HG03439 (cell line): ENCODE data around the gene TRERF1.
A peak's percentile ranks its signal among the peaks of the same experiment; 100 is the strongest.
"Not testable (repeated sequence)": the region's sequence is repeated elsewhere in the genome, so short reads cannot be mapped to it uniquely, and the experiment has no call there.

ENCODE experiments used
- ATAC-seq: cut with Tn5 transposase; IDR thresholded peaks from one replicate; pipeline ENCODE4 v1.9.1; 2021; ENCODE audit warnings: mild to moderate bottlenecking, moderate library complexity; ENCODE audit not compliant: unreplicated experiment

The TRERF1 gene

GRCh38 chr6:42344756-42345155 lies 107.0 kb downstream of the TRERF1 start:
- ATAC-seq = no peak

DNA sequence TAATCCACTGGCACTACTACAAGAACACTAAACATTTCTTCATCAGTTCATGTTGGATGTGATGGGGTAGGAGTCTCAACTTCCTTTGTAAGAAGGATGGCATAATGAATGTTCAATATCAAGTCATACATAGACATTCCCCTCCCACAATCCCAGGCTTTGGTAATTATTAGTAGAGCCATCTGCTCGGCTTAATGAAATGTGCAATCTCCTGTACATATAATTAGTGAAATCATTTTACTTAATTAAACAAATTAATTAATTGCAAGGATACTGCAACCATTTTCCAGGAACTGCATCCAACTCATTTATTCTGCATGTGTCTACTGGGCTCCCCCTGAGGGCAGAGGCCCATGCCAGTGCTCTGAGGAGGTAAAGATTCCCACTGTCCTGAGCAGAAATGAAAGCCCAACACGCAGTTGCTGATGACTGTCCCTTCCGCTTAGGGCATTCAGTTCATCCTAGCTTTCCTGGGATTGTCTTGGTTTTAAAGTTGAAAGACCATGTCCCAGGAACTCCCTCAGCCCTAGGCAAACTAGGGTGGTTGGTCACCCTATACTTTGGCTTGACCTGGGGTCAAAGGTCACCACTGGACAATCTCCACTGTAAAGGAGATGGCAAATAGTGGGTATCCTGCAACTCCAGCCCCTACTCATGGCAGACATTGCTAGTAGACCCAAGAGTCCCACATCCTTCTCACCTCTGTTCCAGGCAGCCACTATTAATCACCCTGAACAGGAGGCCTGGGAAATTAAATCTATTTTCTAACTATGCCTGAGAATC lies 109.8 kb downstream of the TRERF1 start:
- ATAC-seq = no peak

DNA sequence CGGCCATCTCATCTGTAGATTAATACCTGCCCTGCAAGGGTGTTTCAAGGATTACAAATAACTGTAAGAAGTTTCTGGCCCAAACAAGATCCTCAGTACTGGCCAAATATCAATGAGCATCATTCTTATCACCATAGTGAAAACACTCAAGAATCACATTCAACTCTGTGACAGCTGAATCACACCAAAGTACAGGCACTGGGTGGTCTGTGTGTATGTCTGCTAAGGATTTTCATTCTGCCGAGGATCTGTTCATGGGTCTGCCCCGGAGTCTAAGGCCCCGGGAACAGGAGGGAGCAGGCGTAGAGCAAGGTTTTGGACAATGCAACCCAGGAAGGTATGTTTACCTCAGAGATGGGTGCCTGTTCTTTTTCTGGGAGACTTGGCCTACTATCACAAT lies 110.5 kb downstream of the TRERF1 start:
- no peak for ATAC-seq

DNA sequence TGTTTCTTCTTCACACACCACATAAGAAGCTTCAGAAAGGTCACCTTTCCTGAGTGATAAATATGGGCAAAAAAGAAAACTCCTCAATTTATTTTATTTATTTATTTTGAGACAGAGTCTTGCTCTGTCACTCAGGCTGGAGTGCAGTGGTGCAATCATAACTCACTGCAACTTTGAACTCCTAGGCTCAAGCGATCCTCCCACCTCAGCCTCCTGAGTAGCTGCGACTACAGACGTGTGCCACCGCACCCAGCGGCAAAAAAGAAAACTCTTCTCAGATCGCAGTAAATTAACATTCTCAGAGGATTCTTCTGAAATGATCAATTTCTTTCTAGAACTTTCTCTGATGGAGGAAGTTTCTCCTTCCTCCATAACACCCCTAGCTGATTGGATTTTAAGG lies 111.2 kb downstream of the TRERF1 start:
- no peak for ATAC-seq

DNA sequence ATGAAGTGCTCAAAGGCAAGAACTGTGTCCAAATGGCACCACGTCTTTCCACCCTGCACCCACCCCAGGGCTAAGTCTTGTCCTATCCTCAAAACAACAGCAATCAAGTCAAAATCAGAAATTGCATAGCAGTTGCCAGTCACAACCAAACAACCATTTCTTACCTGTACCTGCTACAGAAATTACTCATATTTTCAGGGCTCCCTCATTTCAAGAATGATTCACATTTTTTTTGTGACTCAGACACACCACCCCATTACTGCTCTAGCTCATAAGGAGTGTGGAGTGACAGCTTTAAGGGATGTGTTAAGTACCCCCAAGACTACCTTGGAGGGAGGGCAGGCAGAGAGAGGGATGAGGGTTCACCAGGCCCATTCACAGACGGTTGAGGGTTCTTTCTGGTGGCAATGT lies 111.7 kb downstream of the TRERF1 start:
- ATAC-seq = peak; percentile 87

DNA sequence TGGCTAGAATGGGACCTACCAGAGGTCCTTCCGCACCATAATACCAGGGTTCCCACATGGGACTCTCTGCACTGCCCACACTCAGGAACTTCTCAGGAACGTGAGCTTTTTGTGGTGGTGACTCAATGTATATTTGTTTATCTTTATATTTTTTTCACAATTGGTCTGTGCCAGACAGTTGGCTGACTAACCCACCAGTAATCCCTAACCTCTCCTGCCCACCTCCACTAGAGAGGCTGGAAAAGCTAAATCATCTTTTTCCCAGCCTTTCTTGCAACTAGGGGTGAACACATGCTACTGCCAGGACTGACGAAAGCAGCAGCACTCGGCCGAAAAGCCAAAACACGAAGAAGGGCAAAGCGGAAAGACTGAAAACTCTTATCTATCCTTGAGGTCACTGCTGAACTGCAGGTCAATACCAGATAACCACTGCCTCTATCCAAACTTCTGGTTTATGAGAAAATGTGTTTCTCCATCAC lies 112.9 kb downstream of the TRERF1 start:
- no peak for ATAC-seq

DNA sequence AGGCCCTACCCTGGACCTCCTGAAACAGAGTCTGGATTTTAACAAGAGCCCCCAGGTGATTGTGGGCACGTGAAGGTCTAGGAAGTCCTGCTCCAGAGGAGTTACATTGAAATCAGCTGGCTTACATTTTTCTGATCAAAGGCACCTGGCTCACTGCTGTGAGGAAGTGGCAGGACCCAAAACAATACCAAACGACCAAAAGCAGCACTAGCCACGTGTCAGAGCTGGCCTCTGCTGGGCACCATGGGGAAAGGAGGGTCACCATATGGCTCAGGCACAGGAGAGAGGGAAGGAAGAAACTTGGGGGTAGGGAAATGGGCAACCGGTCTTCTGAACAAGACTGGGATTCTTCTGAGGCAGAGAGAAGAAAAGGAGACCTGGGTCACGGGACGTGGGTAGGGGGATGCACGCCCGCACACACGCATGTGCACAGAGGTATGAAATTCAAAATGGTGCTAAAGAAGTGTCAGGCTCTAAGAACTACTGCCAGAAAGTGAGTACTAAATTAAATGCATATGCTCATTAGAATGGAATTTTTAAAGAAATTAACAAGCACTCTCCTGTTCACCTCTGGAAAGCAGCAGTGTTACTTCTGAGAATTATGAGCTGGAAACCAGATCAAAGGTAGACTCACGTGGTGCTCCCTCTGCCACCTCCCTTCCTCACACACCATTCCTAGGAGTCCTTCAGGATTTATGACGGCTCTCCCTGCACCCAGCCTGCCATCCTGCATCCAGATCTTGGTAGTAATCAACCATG lies 113.6 kb downstream of the TRERF1 start:
- ATAC-seq = no peak

- ATAC-seq = no peak
Observed at GRCh38 chr6:42336431-42336830, 115.3 kb downstream of the TRERF1 start.

DNA sequence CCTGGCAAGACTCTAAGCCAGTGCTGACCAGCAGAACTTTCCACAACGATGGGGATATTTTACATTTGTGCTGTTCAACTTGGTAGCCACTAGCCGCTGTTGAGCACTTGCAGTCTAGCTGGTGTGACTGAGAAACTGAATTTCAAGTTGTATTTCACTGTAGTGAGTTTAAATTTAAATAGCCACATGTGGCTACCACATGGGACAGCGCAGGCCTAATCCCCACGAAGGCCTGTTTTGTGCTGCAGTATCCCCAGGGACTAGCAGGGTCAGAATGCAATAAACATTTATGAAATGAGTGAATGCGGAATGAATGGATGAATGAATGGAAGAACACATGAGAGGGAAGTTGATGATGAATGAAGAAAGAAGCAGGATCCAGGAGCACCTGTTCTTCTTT lies 115.8 kb downstream of the TRERF1 start:
- ATAC-seq = no peak

DNA sequence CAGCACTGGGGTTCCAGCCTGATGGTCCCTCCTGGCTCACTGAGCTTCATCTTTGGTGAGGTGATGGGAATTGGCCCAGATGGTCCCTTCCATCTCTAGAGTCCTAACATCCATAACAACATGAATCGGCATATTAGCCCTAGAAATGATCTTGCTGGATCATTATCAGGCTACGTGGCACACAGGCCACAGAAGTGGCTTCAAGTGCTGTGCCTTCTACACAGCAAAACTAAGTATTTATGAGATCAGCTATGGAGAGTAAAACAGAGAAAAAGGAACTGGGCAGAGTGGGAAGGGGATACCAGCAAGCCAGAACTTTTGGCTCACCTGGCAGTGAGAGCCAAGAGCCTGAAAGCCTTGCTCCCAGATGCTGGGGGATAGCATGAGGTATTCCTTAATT lies 116.9 kb downstream of the TRERF1 start:
- no peak for ATAC-seq

DNA sequence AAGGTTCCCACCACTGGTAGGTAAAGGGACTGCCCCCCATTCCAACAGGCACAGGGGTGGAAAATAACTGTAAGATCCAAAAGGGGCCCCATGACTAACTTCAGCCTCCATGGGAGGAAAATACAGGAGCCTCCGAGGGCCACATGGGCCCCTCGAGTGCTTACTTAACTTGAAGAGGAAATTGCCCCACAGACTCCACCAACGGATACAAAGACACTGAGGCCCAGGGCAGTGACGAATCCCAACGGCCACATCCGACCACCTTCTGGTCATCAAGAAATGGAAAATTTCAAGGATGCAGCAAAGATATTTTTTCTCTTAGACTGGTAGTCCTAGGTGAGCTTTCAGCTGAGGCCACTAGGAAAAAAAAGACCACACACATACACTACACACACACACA lies 118.1 kb downstream of the TRERF1 start:
- ATAC-seq = no peak

DNA sequence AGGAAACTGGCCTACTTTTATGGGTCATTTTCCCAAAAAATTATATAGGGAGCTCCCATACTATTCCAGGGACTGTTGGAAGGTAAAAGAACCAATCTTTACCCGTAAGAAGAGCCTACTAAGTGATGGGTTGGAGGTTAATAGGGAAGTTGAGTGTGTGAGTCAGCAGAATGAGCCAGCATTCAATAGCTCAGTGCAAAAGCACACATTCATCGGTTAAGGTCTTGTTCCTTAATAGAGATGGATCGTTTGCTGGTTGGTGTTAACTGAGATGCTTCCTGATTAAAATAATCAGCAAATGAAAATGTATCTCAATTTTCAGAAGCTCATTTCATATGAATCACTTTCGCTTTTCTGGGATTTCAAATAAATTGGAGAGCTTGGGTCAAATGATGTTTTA lies 118.8 kb downstream of the TRERF1 start:
- ATAC-seq = no peak

DNA sequence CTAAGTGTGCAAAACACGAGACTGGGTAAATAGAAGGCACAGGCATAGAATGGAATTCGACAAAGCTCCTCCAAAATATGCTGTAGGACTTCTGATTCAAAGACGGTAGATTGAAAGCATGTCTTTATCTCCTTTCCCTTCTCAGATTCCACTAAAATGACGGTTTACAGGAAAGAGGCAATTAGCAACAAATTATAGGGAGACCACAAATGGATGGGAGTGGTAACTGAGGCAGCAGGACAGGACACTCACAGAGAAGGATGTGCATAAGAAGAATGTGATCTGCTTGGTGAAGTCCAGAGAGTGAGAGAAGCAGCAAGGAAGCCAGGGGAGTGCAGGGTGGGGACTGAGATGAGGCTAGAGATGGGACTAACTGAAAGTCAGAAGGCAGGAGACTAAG lies 120.7 kb downstream of the TRERF1 start:
- no peak for ATAC-seq

- no peak for ATAC-seq
Observed at GRCh38 chr6:42326248-42326647, 125.5 kb downstream of the TRERF1 start.

- not testable (repeated sequence) for ATAC-seq
Observed at GRCh38 chr6:42324656-42325324, 126.9 kb downstream of the TRERF1 start.

DNA sequence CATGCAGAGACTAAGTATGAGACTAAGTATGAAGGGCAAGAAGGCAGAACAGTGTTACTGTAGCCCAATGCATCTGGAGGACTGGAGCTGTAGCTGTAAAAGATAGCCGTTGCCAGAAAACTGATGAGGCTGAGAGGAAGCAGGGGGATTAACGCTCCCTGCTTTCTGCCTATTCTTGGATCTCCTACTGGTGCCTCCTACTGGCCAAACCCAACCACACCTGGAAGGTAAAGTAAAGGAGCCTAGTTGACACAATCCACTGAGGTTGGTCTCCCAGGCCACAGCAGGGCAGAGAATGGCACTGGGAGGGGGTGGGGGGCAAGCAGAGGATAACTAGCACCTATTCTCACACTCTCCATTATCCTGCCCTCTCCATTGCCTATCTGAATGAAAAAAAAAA lies 129.1 kb downstream of the TRERF1 start:
- ATAC-seq = no peak

- no peak for ATAC-seq
Observed at GRCh38 chr6:42321976-42322375, 129.8 kb downstream of the TRERF1 start.

DNA sequence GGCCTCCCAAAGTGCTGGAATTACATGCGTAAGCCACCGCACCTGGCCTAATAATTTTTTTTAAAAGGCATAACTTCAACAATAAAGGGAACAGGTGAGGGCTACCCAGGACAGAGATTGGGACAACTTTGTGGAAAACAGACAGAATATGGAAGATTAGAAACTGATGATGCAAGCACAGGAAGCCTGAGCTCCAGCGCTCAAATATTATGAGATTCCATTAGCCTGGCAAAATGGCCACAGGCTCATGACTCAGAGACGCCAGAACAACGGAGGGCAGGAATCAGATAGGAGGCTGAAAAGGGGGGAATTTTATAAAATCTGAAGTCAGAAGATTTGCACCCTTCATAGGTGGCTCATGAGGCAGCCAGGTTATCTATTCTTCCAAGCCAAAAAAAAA lies 131.0 kb downstream of the TRERF1 start:
- no peak for ATAC-seq

DNA sequence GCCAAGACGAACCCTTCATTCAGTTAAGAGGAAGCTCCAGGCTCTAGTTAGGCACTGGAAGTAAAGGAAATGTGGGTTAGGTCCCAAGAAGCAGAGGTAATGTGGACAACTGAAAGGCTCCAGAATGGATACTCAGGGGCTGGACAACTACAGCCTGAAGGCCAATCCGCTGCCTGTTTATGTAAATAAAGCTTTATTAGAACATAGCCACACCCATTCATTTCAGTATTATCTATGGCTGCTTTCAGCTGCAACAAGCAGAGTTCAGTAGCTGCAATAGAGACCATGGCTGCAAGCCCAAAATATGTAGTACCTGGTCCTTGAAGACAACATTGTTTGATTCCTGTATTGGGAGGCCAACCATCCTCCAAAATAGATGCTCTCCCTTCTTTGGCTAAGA lies 133.2 kb downstream of the TRERF1 start:
- ATAC-seq = no peak

GRCh38 chr6:42316981-42317380 lies 134.7 kb downstream of the TRERF1 start:
- ATAC-seq = no peak
